Esophagus squamous epithelium (tissue), 4 donors: Measurements from ENCODE around the gene AURKA.

Source experiments
- CTCF ChIP-seq, 6 experiments: fragments of 450-650 bp in 4 of 6; fragments of 200-600 bp in 2 of 6; sonication (generic) in 2 of 6; IDR thresholded peaks; one replicate each; pipeline ENCODE4 v1.5.1; 2016 to 2019; ENCODE audit warnings: antibody characterized with exemption in 6 of 6, mild to moderate bottlenecking in 4 of 6, moderate library complexity in 4 of 6
- POLR2A ChIP-seq, 4 donors: fragments of 450-650 bp; IDR thresholded peaks; one replicate each; pipeline ENCODE4 v1.6.1; 2017; ENCODE audit warnings: antibody characterized with exemption in 4 of 4, mild to moderate bottlenecking in 4 of 4, moderate library complexity in 3 of 4

GRCh38 chr20:56343861-56344381 lies 48.1 kb downstream of the AURKA start:
- TF ChIP-seq CTCF (IDR thresholded peaks at IDR 0.05) (peak in 5 of 6 experiments; percentile 58 to 84 (median 64)), POLR2A (IDR thresholded peaks at IDR 0.05) (no peak)
